SH-SY5Y (cell line): ENCODE measurements around the gene MEIOC.

Source experiments
- GATA2 ChIP-seq: IDR thresholded peaks from 2 replicates; pipeline ENCODE4 v1.6.1; 2011; ENCODE audit warnings: mild to moderate bottlenecking, low read depth, low read length
- GATA3 ChIP-seq: IDR thresholded peaks from 2 replicates; pipeline ENCODE4 v1.6.1; 2011; ENCODE audit warnings: low read depth, mild to moderate bottlenecking, low read length, moderate library complexity

DNA sequence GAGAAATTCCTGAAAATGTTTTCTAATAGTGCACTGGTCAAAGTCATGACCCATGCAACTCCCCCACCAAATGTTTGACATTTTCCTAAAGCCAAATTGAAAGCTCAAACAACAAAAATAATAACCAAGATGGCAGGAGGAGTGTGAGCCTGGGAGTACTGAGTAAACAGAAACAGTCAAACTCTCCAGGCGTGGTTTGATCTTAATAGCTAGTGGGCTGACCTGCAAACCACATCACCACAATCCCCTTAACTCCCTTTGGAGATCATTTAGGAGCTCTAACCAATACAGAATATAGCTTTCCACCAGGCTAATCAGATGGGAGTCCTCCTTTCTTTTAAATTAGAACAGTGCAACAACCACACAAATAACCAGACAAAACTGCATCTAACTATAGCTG, 19.2 kb upstream of the MEIOC start:
- TF ChIP-seq GATA2 (no peak), GATA3 (no peak)
